Esophagus muscularis mucosa (tissue), 4 donors: Measurements from ENCODE around the gene NPAT.

ENCODE experiments used
- EP300 ChIP-seq: sonication (generic); formaldehyde crosslinking; IDR thresholded peaks from one replicate; pipeline ENCODE4 v1.6.1; 2017; ENCODE audit warnings: antibody characterized with exemption
- POLR2A ChIP-seq: fragments of 450-650 bp; IDR thresholded peaks from one replicate; pipeline ENCODE4 v1.6.1; 2017; ENCODE audit warnings: antibody characterized with exemption, moderate library complexity, mild to moderate bottlenecking, low read depth
- POLR2AphosphoS5 ChIP-seq, 2 donors: sonication (generic); formaldehyde crosslinking; IDR thresholded peaks; one replicate each; pipeline ENCODE4 v1.6.1; 2017; ENCODE audit warnings: antibody characterized with exemption in 2 of 2
- TF ChIP-seq, protein P1 (sequence below), 3 experiments: fragments of 200-600 bp in 2 of 3; fragments of 450-650 bp in 1 of 3; sonication (generic) in 2 of 3; IDR thresholded peaks; one replicate each; pipeline ENCODE4 v1.5.1; 2017 to 2019; ENCODE audit warnings: antibody characterized with exemption in 3 of 3, mild to moderate bottlenecking in 2 of 3, moderate library complexity in 1 of 3

DNA sequence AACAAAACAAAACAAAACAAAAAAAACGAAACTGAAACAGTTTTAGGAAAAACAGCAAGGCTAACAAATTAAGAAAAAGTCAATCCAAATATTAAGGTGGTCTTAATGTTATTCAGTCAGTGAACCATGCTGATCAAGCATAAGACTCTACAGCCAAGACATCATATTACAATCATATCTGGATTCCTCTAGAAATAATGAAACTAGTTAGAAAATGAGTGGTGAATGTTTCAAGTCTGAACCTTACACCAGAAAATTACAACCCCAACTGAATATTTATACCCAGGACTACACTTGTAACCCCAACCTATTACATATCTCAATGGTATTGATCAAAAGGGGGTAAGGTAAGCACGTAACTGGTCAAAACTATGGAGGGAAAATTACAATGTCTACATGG is 52.3 kb downstream of the NPAT start:
- TF ChIP-seq, protein P1, sequence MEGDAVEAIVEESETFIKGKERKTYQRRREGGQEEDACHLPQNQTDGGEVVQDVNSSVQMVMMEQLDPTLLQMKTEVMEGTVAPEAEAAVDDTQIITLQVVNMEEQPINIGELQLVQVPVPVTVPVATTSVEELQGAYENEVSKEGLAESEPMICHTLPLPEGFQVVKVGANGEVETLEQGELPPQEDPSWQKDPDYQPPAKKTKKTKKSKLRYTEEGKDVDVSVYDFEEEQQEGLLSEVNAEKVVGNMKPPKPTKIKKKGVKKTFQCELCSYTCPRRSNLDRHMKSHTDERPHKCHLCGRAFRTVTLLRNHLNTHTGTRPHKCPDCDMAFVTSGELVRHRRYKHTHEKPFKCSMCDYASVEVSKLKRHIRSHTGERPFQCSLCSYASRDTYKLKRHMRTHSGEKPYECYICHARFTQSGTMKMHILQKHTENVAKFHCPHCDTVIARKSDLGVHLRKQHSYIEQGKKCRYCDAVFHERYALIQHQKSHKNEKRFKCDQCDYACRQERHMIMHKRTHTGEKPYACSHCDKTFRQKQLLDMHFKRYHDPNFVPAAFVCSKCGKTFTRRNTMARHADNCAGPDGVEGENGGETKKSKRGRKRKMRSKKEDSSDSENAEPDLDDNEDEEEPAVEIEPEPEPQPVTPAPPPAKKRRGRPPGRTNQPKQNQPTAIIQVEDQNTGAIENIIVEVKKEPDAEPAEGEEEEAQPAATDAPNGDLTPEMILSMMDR (IDR thresholded peaks at IDR 0.05) = no peak
- TF ChIP-seq POLR2AphosphoS5 (IDR thresholded peaks at IDR 0.05) (no peak), EP300 (no peak), POLR2A (no peak)
